Upper lobe of right lung (tissue), 1 donor: ENCODE results near the gene ANGEL1. TPM values are rescaled to one million over a fixed set of nuclear protein-coding genes. Genes with fewer than 3 reads are reported as not detected.

ENCODE experiments used
- ATAC-seq: fragments of 200-7000 bp; cut with Tn5 transposase; one replicate; pipeline ENCODE4 v1.9.1; 2020; ENCODE audit warnings: mild to moderate bottlenecking, moderate library complexity
- DNase-seq: peaks from one replicate; pipeline ENCODE4 v3.0.0-alpha.2; 2020
- H3K27ac ChIP-seq: fragments of 200-600 bp; one replicate; pipeline ENCODE4 v1.8.0; 2022
- H3K27me3 ChIP-seq: fragments of 200-600 bp; one replicate; pipeline ENCODE4 v1.8.0; 2022; ENCODE audit warnings: mild to moderate bottlenecking
- H3K36me3 ChIP-seq: fragments of 200-600 bp; one replicate; pipeline ENCODE4 v1.8.0; 2022
- H3K4me1 ChIP-seq: fragments of 200-600 bp; one replicate; pipeline ENCODE4 v1.8.0; 2022
- H3K4me3 ChIP-seq: fragments of 200-600 bp; one replicate; pipeline ENCODE4 v1.8.0; 2022; ENCODE audit warnings: mild to moderate bottlenecking
- H3K9me3 ChIP-seq: fragments of 200-600 bp; one replicate; pipeline ENCODE4 v1.8.0; 2022
- intact Hi-C: fragments of 100-400 bp; cut with DNase I; formaldehyde crosslinking; loops from one replicate; pipeline ENCODE4 v1.11.0; 2022
- total RNA-seq: library from RNA; stranded (reverse); fragmentation: NEBNext Ultra II Directional; extraction: Animal tissue kit (Norgen Biotek cat#: 25700); gene quantifications from one replicate; pipeline ENCODE4 v1.2.1, GENCODE V29; 2021
- TF ChIP-seq, protein P1 (sequence below): fragments of 200-600 bp; IDR thresholded peaks from one replicate; pipeline ENCODE4 v1.8.0; 2022; ENCODE audit warnings: antibody characterized with exemption
- donor health status: DM: no; HTN: yes; CAD: no; lungs with severe emphysema.

Gene ANGEL1
- total RNA-seq, 1 donor from 2014 or later = 24.1 TPM

DNA sequence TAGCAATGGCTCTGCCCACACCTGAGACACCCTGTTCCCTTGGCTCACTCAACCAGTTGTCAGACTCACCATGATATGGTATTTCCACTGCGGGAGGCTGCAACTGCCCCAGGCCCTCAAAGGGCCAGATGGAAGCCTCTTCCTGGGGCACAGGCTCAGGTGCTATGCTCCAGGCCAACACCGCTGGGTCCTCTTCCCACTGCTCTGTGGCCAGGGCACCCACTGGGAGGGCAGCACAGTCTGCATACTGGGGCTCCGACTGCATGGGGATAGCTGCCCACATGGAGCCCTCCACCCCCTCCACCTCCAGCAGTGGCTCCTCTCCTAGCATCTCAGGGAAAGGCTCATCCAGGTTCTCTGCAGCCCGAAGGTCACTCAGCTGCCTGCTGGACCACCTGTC, 3.7 kb downstream of the ANGEL1 start:
- peaks cover 19% of the 10 kb centered on the region for H3K4me1 ChIP-seq
- ATAC-seq = no peak
- no peak overlapping the region for H3K27ac ChIP-seq
- no peaks in the 10 kb centered on the region for H3K27me3 ChIP-seq
- intact Hi-C loops = no loop called here
- DNase-seq = no peak
- no peaks in the 10 kb centered on the region for H3K9me3 ChIP-seq
- H3K4me3 ChIP-seq = no peak overlapping the region
- H3K36me3 ChIP-seq = peaks cover 49% of the 10 kb centered on the region
- TF ChIP-seq, protein P1, sequence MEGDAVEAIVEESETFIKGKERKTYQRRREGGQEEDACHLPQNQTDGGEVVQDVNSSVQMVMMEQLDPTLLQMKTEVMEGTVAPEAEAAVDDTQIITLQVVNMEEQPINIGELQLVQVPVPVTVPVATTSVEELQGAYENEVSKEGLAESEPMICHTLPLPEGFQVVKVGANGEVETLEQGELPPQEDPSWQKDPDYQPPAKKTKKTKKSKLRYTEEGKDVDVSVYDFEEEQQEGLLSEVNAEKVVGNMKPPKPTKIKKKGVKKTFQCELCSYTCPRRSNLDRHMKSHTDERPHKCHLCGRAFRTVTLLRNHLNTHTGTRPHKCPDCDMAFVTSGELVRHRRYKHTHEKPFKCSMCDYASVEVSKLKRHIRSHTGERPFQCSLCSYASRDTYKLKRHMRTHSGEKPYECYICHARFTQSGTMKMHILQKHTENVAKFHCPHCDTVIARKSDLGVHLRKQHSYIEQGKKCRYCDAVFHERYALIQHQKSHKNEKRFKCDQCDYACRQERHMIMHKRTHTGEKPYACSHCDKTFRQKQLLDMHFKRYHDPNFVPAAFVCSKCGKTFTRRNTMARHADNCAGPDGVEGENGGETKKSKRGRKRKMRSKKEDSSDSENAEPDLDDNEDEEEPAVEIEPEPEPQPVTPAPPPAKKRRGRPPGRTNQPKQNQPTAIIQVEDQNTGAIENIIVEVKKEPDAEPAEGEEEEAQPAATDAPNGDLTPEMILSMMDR = no peak

DNA sequence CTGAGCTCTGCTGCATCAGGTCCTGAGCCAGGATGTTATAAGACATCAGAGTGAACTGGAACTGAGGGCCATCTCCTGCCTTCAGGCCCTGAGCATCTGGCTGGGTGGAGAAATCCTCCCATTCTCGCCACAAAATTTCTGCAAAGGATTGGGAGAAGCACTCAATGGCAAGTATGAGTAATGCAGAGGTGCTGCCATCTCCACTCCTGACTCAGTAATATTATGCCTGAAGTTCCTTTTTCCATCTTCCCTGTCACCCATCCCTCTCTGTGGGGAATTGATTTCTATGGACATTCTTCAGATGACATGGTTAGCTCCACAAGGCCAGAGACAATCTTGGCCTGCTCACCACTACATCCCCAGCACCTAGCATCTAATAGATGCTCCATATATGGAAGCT, 4.7 kb downstream of the ANGEL1 start:
- peaks cover 59% of the 10 kb centered on the region for H3K36me3 ChIP-seq

DNA sequence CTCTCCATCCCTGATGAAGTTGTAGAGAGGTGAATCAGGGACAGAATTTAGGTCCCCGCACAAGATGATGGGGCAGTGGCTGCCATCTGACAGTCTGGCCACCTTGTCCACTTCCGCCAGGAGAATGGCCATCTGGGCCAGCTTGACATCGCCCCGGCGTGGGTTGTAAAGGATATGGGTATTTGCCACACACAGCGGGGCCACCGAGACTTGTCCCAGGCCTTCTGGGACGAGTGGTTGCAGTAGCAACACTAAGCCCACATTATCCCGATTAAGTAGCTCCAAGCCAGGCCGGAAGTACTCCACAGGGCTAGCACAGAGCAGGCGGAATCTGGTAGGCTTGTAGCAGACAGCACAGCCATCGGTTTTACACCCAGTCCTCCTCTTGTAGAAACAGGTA, 6.2 kb downstream of the ANGEL1 start:
- peaks cover 75% of the 10 kb centered on the region for H3K36me3 ChIP-seq
- TF ChIP-seq, protein P1 = no peak
- no peaks in the 10 kb centered on the region for H3K27me3 ChIP-seq
- no peak overlapping the region for H3K27ac ChIP-seq
- intact Hi-C loops = no loop called here
- no peak overlapping the region for H3K4me3 ChIP-seq
- no peaks in the 10 kb centered on the region for H3K9me3 ChIP-seq
- peaks cover 9% of the 10 kb centered on the region for H3K4me1 ChIP-seq
- DNase-seq (no peak), ATAC-seq (no peak)

More for the DNA sequence above, 4.7 kb downstream of the ANGEL1 start:
- no peak overlapping the region for H3K27ac ChIP-seq
- TF ChIP-seq, protein P1 = no peak
- no peaks in the 10 kb centered on the region for H3K9me3 ChIP-seq
- intact Hi-C loops = no loop called here
- no peaks in the 10 kb centered on the region for H3K27me3 ChIP-seq
- DNase-seq (no peak), ATAC-seq (no peak)
- no peak overlapping the region for H3K4me3 ChIP-seq
- peaks cover 15% of the 10 kb centered on the region for H3K4me1 ChIP-seq

DNA sequence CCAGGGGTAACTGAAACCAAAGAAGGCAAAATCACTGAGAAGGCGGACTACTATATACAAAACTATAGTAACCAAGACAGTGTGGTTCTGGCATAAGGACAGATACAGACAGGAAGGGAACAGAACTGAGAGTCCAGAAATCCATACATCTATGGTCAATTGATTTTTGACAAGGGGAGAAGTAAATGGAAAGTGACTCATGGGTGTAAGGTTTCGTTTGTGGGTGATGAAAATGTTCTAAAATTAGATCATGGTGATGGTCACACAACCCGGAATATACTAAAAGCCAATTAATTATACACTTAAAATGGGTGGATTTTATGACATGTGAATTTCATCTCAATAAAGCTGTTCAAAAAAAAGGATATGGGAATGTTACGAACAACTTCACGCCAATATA, 18.7 kb downstream of the ANGEL1 start:
- TF ChIP-seq, protein P1 = no peak
- ATAC-seq (no peak), DNase-seq (no peak)
- peaks cover 68% of the 10 kb centered on the region for H3K36me3 ChIP-seq
- no peaks in the 10 kb centered on the region for H3K9me3 ChIP-seq
- no peak overlapping the region for H3K4me3 ChIP-seq
- H3K27ac ChIP-seq = no peak overlapping the region
- H3K4me1 ChIP-seq = no peaks in the 10 kb centered on the region
- intact Hi-C loops = no loop called here
- H3K27me3 ChIP-seq = no peaks in the 10 kb centered on the region

DNA sequence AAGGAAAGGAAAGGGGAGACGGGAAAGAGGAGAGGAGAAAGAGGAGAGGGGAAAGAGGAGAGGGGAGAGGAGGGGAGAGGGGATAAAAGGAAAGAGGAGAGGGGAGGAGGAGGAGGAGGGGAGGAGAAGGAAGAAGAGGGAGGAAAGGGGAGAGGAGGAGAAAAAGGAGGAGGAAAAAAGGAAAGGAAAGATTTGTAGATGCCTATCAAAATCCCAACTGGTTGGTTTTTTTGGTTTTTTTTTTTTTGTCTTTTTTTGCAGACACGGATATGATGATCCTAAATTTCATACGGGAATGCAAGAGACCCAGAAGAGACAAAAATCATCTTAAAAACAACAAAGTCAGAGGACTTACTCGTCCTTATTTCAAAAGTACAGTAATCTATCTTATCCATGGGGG, 19.4 kb downstream of the ANGEL1 start:
- Histone ChIP-seq H3K27ac (no peak overlapping the region), H3K4me1 (no peaks in the 10 kb centered on the region), H3K9me3 (no peaks in the 10 kb centered on the region), H3K27me3 (no peaks in the 10 kb centered on the region), H3K4me3 (no peak overlapping the region), H3K36me3 (peaks cover 68% of the 10 kb centered on the region)
- no peak for DNase-seq
- TF ChIP-seq, protein P1 = no peak
- intact Hi-C loops = no loop called here
- ATAC-seq = no peak

DNA sequence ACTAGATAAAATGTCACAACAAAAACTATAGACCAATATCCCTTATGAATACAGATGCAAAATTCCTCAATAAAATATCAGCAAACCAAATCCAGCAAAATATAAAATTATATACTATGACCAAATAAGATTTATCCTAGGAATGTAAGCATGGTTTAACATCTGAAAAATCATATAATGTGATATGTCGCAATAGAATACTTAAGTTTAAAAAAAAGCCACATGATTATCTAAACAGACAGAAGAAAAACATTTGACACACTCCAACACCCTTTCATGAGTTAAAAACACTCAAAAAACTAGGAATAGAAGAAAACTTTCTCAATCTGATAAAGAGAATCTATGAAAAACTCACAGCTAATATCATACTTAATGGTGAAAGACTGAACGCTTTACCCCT, 20.3 kb downstream of the ANGEL1 start:
- Histone ChIP-seq H3K4me1 (no peaks in the 10 kb centered on the region), H3K4me3 (no peak overlapping the region), H3K27ac (no peak overlapping the region), H3K36me3 (peaks cover 68% of the 10 kb centered on the region), H3K9me3 (no peaks in the 10 kb centered on the region), H3K27me3 (no peaks in the 10 kb centered on the region)
- ATAC-seq (no peak), DNase-seq (no peak)
- TF ChIP-seq, protein P1 = no peak
- intact Hi-C loops = no loop called here
